ENCODE measurements around the gene PCDHGB7. TPM values are rescaled to one million over a fixed set of nuclear protein-coding genes. Genes with fewer than 3 reads are reported as not detected.
"Not testable (repeated sequence)": the region's sequence is repeated elsewhere in the genome, so short reads cannot be mapped to it uniquely, and the experiment has no call there.

The PCDHGB7 gene
- total and polyA plus RNA-seq, 2 experiments from 2014 or later, result 13.2 to 14.2 TPM

- Histone ChIP-seq H3K27ac (peak within 1 kb of the TSS; percentile 44), H3K9ac (peak within 1 kb of the TSS; percentile 67), H3K4me2 (ENCODE audit: unreplicated experiment) (peak within 1 kb of the TSS; percentile 80), H3F3A (ENCODE audit: insufficient read depth) (no peaks in the 10 kb centered on the region), H3K9me2 (ENCODE audit: insufficient read depth) (no peaks in the 10 kb centered on the region), H3K36me3 (ENCODE audit: low read depth) (no peaks in the 10 kb centered on the region), H3K4me3 (peak within 1 kb of the TSS; percentile 77), H3K27me3 (replicated peaks; ENCODE audit: insufficient read depth) (no peaks in the 10 kb centered on the region), H3K9me3 (ENCODE audit: low read depth) (no peaks in the 10 kb centered on the region), H3K79me2 (ENCODE audit: insufficient read depth) (no peaks in the 10 kb centered on the region), H3K4me1 (ENCODE audit: insufficient read depth) (no peaks in the 10 kb centered on the region), H2AFZ (peak within 1 kb of the TSS; percentile 92), H4K20me1 (ENCODE audit: insufficient read depth) (no peaks in the 10 kb centered on the region)
- 13 to 20% methylated on average over 27 of the region's 27 CpGs for WGBS, 2 experiments (ENCODE audit: low coverage in 1 of 2, low lambda C conversion rate in 2 of 2, missing lambda C conversion rate in 2 of 2)
- peak; percentile 64 for DNase-seq
- TF ChIP-seq EZH2phosphoT487 (IDR thresholded peaks at IDR 0.05; ENCODE audit: insufficient read depth, low read depth) (no peak), EZH2 (IDR thresholded peaks at IDR 0.05; ENCODE audit: insufficient read depth, poor library complexity, severe bottlenecking) (no peak)
- in situ Hi-C loops (cut with MboI), result no loop called here
Observed at GRCh38 chr5:141373673-141374317, 43.7 kb upstream of the PCDHGB7 start, which contains the start of gene PCDHGA6. PCDHGA6 (plus strand) TSS chr5:141373891; CDS start chr5:141374084, 193 bp downstream.

- Histone ChIP-seq H3K9me3 (ENCODE audit: low read depth) (no peaks in the 10 kb centered on the region), H3K79me2 (ENCODE audit: insufficient read depth) (no peaks in the 10 kb centered on the region), H3K27me3 (replicated peaks; ENCODE audit: insufficient read depth) (no peaks in the 10 kb centered on the region), H3K36me3 (ENCODE audit: low read depth) (no peaks in the 10 kb centered on the region), H3K4me3 (peak overlapping the region; percentile 77), H4K20me1 (ENCODE audit: insufficient read depth) (no peaks in the 10 kb centered on the region), H2AFZ (peak overlapping the region; percentile 92), H3K27ac (no peak overlapping the region), H3K9me2 (ENCODE audit: insufficient read depth) (no peaks in the 10 kb centered on the region), H3K4me2 (ENCODE audit: unreplicated experiment) (peak overlapping the region; percentile 80), H3K4me1 (ENCODE audit: insufficient read depth) (no peaks in the 10 kb centered on the region), H3F3A (ENCODE audit: insufficient read depth) (no peaks in the 10 kb centered on the region), H3K9ac (no peak overlapping the region)
- in situ Hi-C loops (cut with MboI), result no loop called here
- WGBS, 2 experiments (ENCODE audit: low coverage in 1 of 2, low lambda C conversion rate in 2 of 2, missing lambda C conversion rate in 2 of 2), result 53 to 61% methylated on average over 14 of the region's 14 CpGs
- no peak for DNase-seq
- no peak for TF ChIP-seq EZH2 (IDR thresholded peaks at IDR 0.05; ENCODE audit: insufficient read depth, poor library complexity, severe bottlenecking)
Observed at GRCh38 chr5:141374627-141375026, 42.9 kb upstream of the PCDHGB7 start.

- H3K9me2 ChIP-seq (ENCODE audit: insufficient read depth); DNase-seq; H3K4me3 ChIP-seq; H4K20me1 ChIP-seq (ENCODE audit: insufficient read depth); H3K79me2 ChIP-seq (ENCODE audit: insufficient read depth); H3K27ac ChIP-seq; H3K4me1 ChIP-seq (ENCODE audit: insufficient read depth); H3K36me3 ChIP-seq (ENCODE audit: low read depth); H3K27me3 ChIP-seq (replicated peaks; ENCODE audit: insufficient read depth); H2AFZ ChIP-seq; H3F3A ChIP-seq (ENCODE audit: insufficient read depth); H3K9me3 ChIP-seq (ENCODE audit: low read depth); H3K4me2 ChIP-seq (ENCODE audit: unreplicated experiment); in situ Hi-C loops (cut with MboI); H3K9ac ChIP-seq: not testable (repeated sequence)
- 53 to 66% methylated on average over 32 to 34 of the region's 48 CpGs for WGBS, 2 experiments (ENCODE audit: low coverage in 1 of 2, low lambda C conversion rate in 2 of 2, missing lambda C conversion rate in 2 of 2)
Observed at GRCh38 chr5:141375444-141376155, 41.9 kb upstream of the PCDHGB7 start.

GRCh38 chr5:141382469-141383294 is 34.8 kb upstream of the PCDHGB7 start, which contains the start of gene PCDHGA7:
PCDHGA7 (plus strand) TSS chr5:141382742; CDS start chr5:141382900, 158 bp downstream.
- 34 to 38% methylated on average over 36 to 37 of the region's 37 CpGs for WGBS, 2 experiments (ENCODE audit: low coverage in 1 of 2, low lambda C conversion rate in 2 of 2, missing lambda C conversion rate in 2 of 2)
- no peak for TF ChIP-seq EZH2 (IDR thresholded peaks at IDR 0.05; ENCODE audit: insufficient read depth, poor library complexity, severe bottlenecking)
- no peak for TF ChIP-seq EZH2phosphoT487 (IDR thresholded peaks at IDR 0.05; ENCODE audit: insufficient read depth, low read depth)
- no peaks in the 10 kb centered on the region for H4K20me1 ChIP-seq (ENCODE audit: insufficient read depth)
- H2AFZ ChIP-seq, result no peak within 1 kb of the TSS; the same call in 1 of the 2 replicates
- no peaks in the 10 kb centered on the region for H3F3A ChIP-seq (ENCODE audit: insufficient read depth)
- no peaks in the 10 kb centered on the region for H3K4me1 ChIP-seq (ENCODE audit: insufficient read depth)
- no peaks in the 10 kb centered on the region for H3K27me3 ChIP-seq (replicated peaks; ENCODE audit: insufficient read depth)
- H3K9me2 ChIP-seq (ENCODE audit: insufficient read depth), result no peaks in the 10 kb centered on the region
- no peak within 1 kb of the TSS for H3K27ac ChIP-seq
- in situ Hi-C loops (cut with MboI), result no loop called here
- no peaks in the 10 kb centered on the region for H3K79me2 ChIP-seq (ENCODE audit: insufficient read depth)
- no peak within 1 kb of the TSS for H3K4me2 ChIP-seq (ENCODE audit: unreplicated experiment)
- no peak for DNase-seq
- no peak within 1 kb of the TSS for H3K9ac ChIP-seq
- H3K9me3 ChIP-seq (ENCODE audit: low read depth), result no peaks in the 10 kb centered on the region
- H3K36me3 ChIP-seq (ENCODE audit: low read depth), result no peaks in the 10 kb centered on the region
- no peak within 1 kb of the TSS; the same call in 1 of the 2 replicates for H3K4me3 ChIP-seq
